ENCODE data around the gene LSAMP.

DNA sequence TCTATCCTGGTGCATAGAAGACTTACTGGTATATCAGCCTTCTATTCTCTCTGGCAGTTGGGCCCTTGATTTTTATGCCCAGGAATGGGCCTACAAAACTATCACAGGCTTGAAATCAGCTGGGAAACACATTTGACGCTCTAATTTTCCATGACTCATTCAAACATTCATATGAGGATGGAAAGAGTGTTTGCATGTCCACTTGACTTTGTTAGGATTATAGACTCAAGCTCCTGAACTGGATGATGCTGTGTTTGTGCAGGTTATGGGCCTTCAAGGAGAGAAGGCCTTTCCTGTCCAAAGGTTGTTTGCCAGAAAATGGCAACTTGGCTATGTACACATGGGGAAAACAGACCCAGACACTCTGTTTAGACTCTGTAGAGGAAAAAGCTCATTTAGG, 602.1 kb downstream of the LSAMP start:
- TF ChIP-seq, protein P1, sequence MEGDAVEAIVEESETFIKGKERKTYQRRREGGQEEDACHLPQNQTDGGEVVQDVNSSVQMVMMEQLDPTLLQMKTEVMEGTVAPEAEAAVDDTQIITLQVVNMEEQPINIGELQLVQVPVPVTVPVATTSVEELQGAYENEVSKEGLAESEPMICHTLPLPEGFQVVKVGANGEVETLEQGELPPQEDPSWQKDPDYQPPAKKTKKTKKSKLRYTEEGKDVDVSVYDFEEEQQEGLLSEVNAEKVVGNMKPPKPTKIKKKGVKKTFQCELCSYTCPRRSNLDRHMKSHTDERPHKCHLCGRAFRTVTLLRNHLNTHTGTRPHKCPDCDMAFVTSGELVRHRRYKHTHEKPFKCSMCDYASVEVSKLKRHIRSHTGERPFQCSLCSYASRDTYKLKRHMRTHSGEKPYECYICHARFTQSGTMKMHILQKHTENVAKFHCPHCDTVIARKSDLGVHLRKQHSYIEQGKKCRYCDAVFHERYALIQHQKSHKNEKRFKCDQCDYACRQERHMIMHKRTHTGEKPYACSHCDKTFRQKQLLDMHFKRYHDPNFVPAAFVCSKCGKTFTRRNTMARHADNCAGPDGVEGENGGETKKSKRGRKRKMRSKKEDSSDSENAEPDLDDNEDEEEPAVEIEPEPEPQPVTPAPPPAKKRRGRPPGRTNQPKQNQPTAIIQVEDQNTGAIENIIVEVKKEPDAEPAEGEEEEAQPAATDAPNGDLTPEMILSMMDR (IDR thresholded peaks at IDR 0.05; ENCODE audit: extremely low read depth in 1 of 2, insufficient read depth in 1 of 2, low read depth in 1 of 2, low read length in 2 of 2), result no peak
- no peak for TF ChIP-seq POLR2A (IDR thresholded peaks at IDR 0.05; ENCODE audit: low read depth, low read length)
- TF ChIP-seq POLR2AphosphoS5 (IDR thresholded peaks at IDR 0.05; ENCODE audit: insufficient read depth, low read depth, low read length), result no peak
- no peak for TF ChIP-seq GATA2 (IDR thresholded peaks at IDR 0.05; ENCODE audit: insufficient read depth, insufficient read length, low read depth, low read length)
- no peak for TF ChIP-seq EZH2 (IDR thresholded peaks at IDR 0.05; ENCODE audit: borderline replicate concordance, low read depth, low read length, severe bottlenecking)
- TF ChIP-seq, protein P2, sequence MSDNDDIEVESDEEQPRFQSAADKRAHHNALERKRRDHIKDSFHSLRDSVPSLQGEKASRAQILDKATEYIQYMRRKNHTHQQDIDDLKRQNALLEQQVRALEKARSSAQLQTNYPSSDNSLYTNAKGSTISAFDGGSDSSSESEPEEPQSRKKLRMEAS (IDR thresholded peaks at IDR 0.05; ENCODE audit: insufficient read depth, insufficient read length), result no peak
- TF ChIP-seq MYC (IDR thresholded peaks at IDR 0.05; ENCODE audit: low read depth, low read length), result no peak
